Measurements from ENCODE around the gene FDX2. TPM values are rescaled to one million over a fixed set of nuclear protein-coding genes. Genes with fewer than 3 reads are reported as not detected.

The FDX2 gene
- total RNA-seq, 3 donors from 2014 or later = 32.5 to 43.0 (median 38.3) TPM

- DNase-seq = peak; percentile 57
- no peaks in the 10 kb centered on the region for H3K27me3 Mint-ChIP-seq (ENCODE audit: low read depth)
- H3K9me3 Mint-ChIP-seq = no peaks in the 10 kb centered on the region
- H3K36me3 Mint-ChIP-seq (ENCODE audit: insufficient read depth) = peaks cover 9% of the 10 kb centered on the region
- peaks cover 26% of the 10 kb centered on the region for H3K4me1 Mint-ChIP-seq (ENCODE audit: low read depth)
- H3K4me3 Mint-ChIP-seq = peak overlapping the region; percentile 83
- peak; percentile 50 to 66 for ATAC-seq
Measured at GRCh38 chr19:10270180-10270615, 45.6 kb downstream of the FDX2 start.

- Mint-ChIP-seq H3K36me3 (ENCODE audit: insufficient read depth) (peaks cover 4% of the 10 kb centered on the region), H3K4me3 (peak overlapping the region; percentile 83), H3K27me3 (ENCODE audit: low read depth) (no peaks in the 10 kb centered on the region), H3K4me1 (ENCODE audit: low read depth) (peaks cover 24% of the 10 kb centered on the region), H3K9me3 (no peaks in the 10 kb centered on the region)
- ATAC-seq (peak; percentile 58 to 71), DNase-seq (peak; percentile 86)
Measured at GRCh38 chr19:10269333-10270179, 46.3 kb downstream of the FDX2 start.

- ATAC-seq = no peak
- Mint-ChIP-seq H3K27me3 (ENCODE audit: low read depth) (no peaks in the 10 kb centered on the region), H3K9me3 (no peaks in the 10 kb centered on the region), H3K4me3 (no peak overlapping the region), H3K36me3 (ENCODE audit: insufficient read depth) (no peaks in the 10 kb centered on the region), H3K4me1 (ENCODE audit: low read depth) (peaks cover 22% of the 10 kb centered on the region)
- DNase-seq = no peak
Measured at GRCh38 chr19:10268071-10268470, 47.7 kb downstream of the FDX2 start.

- Mint-ChIP-seq H3K36me3 (ENCODE audit: insufficient read depth) (no peaks in the 10 kb centered on the region), H3K4me1 (ENCODE audit: low read depth) (peaks cover 16% of the 10 kb centered on the region), H3K27me3 (ENCODE audit: low read depth) (no peaks in the 10 kb centered on the region), H3K4me3 (no peak overlapping the region), H3K9me3 (no peaks in the 10 kb centered on the region)
- DNase-seq (no peak), ATAC-seq (no peak)
Measured at GRCh38 chr19:10266706-10267105, 49.1 kb downstream of the FDX2 start.

- no peaks in the 10 kb centered on the region for H3K9me3 Mint-ChIP-seq
- no peak for DNase-seq
- H3K4me1 Mint-ChIP-seq (ENCODE audit: low read depth) = peaks cover 14% of the 10 kb centered on the region
- ATAC-seq = no peak
- H3K4me3 Mint-ChIP-seq = no peak overlapping the region
- H3K27me3 Mint-ChIP-seq (ENCODE audit: low read depth) = no peaks in the 10 kb centered on the region
- H3K36me3 Mint-ChIP-seq (ENCODE audit: insufficient read depth) = peaks cover 7% of the 10 kb centered on the region
Measured at GRCh38 chr19:10262771-10263170, 53.0 kb downstream of the FDX2 start.

GRCh38 chr19:10260141-10260584 is 55.7 kb downstream of the FDX2 start:
- no peaks in the 10 kb centered on the region for H3K9me3 Mint-ChIP-seq
- DNase-seq (peak; percentile 49), ATAC-seq (peak; percentile 70 to 75)
- H3K27me3 Mint-ChIP-seq (ENCODE audit: low read depth) = no peaks in the 10 kb centered on the region
- H3K4me3 Mint-ChIP-seq = peak overlapping the region; percentile 16
- H3K4me1 Mint-ChIP-seq (ENCODE audit: low read depth) = peaks cover 17% of the 10 kb centered on the region
- peaks cover 24% of the 10 kb centered on the region for H3K36me3 Mint-ChIP-seq (ENCODE audit: insufficient read depth)

Other genes starting within 250 kb of the FDX2 start
- gene SHFL, start 229.7 kb downstream of the FDX2 start, total RNA-seq = 10 to 100 TPM; 20.1 to 26.8 (median 26.2) TPM
- 10 to 100 TPM in 1 of 3 donors, 1 to 10 TPM in 2; 9.2 to 11.0 (median 9.2) TPM for gene ANGPTL6, start 213.3 kb downstream of the FDX2 start, total RNA-seq
- 100 to 1,000 TPM; 479 to 497 (median 489) TPM for gene PPAN, start 209.7 kb downstream of the FDX2 start, total RNA-seq
- gene P2RY11, start 204.3 kb downstream of the FDX2 start, total RNA-seq = 10 to 100 TPM; 74.8 to 87.5 (median 82.6) TPM
- 100 to 1,000 TPM; 503 to 538 (median 523) TPM for gene EIF3G, start 196.1 kb downstream of the FDX2 start, total RNA-seq
- gene DNMT1, start 121.1 kb downstream of the FDX2 start, total RNA-seq = 100 to 1,000 TPM; 353 to 433 (median 355) TPM
- 10 to 100 TPM; 15.0 to 18.4 (median 16.0) TPM for gene S1PR2, start 84.7 kb downstream of the FDX2 start, total RNA-seq
- gene MRPL4, start 63.8 kb downstream of the FDX2 start, total RNA-seq = 100 to 1,000 TPM; 213 to 268 (median 239) TPM
- 10 to 100 TPM; 25.6 to 48.5 (median 39.5) TPM for gene ICAM1, start 44.9 kb downstream of the FDX2 start, total RNA-seq
- gene ICAM4, start 29.1 kb downstream of the FDX2 start, total RNA-seq = under 1 TPM; 0.27 to 0.53 (median 0.38) TPM
- gene ICAM5, start 26.1 kb downstream of the FDX2 start, total RNA-seq = 1 to 10 TPM; 3.1 to 4.3 (median 3.1) TPM
- gene ZGLP1, start 6.2 kb downstream of the FDX2 start, total RNA-seq = 10 to 100 TPM in 1 of 3 donors, 1 to 10 TPM in 2; 6.9 to 10.1 (median 9.3) TPM
- 100 to 1,000 TPM; 135 to 143 (median 135) TPM for gene RAVER1, start 17.5 kb upstream of the FDX2 start, total RNA-seq
- gene ICAM3, start 23.6 kb upstream of the FDX2 start, total RNA-seq = 10 to 100 TPM; 60.2 to 62.3 (median 62.2) TPM
- 100 to 1,000 TPM; 196 to 226 (median 206) TPM for gene TYK2, start 64.6 kb upstream of the FDX2 start, total RNA-seq
- gene CDC37, start 87.5 kb upstream of the FDX2 start, total RNA-seq = 100 to 1,000 TPM; 298 to 311 (median 303) TPM
- gene PDE4A, start 104.5 kb upstream of the FDX2 start, total RNA-seq = 1 to 10 TPM; 4.0 to 4.8 (median 4.2) TPM
- 10 to 100 TPM; 89.9 to 98.7 (median 92.9) TPM for gene KEAP1, start 187.3 kb upstream of the FDX2 start, total RNA-seq
- under 1 TPM; 0.15 to 0.27 (median 0.24) TPM for gene S1PR5, start 201.4 kb upstream of the FDX2 start, total RNA-seq
- gene ATG4D, start 227.9 kb upstream of the FDX2 start, total RNA-seq = 10 to 100 TPM; 36.3 to 47.1 (median 39.9) TPM
- gene KRI1, start 250.0 kb upstream of the FDX2 start, total RNA-seq = 10 to 100 TPM; 74.2 to 95.4 (median 87.4) TPM